Mammary epithelial cell (primary cell): ENCODE data around the gene DMD.

ENCODE experiments used
- EZH2 ChIP-seq: IDR thresholded peaks from 2 replicates; pipeline ENCODE4 v1.6.1; 2012; ENCODE audit warnings: low read length, inconsistent platforms, borderline replicate concordance
- TF ChIP-seq, protein P1 (sequence below), 2 donors: IDR thresholded peaks in 1 of 2; conservative IDR thresholded peaks in 1 of 2; 2 replicates each; pipeline ENCODE4 v1.5.1; 2011 to 2012; ENCODE audit warnings: inconsistent platforms in 2 of 2, low read length in 2 of 2, mild to moderate bottlenecking in 2 of 2, control low read depth in 1 of 2, low read depth in 1 of 2; ENCODE audit not compliant: insufficient read depth in 1 of 2; ENCODE audit errors: extremely low read depth in 1 of 2

DNA sequence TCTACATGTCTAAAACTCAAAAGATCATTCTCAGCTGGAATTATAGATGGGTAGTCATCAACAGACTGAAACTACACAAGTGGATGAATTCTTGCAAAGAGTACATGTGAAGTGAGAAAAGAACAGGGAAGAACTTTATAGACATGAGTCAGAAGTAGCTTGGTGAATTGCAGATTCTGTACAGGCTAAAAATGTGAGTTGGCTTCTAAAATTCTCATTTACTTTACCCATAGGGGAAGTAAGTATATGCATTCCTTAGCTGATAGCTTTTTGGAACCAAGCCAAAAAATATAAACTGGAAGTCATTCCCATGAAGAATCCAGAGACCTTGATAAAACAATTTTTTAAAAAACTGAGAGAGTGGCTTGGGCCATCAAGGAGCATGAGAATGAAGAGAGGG lies 1555.3 kb downstream of the DMD start:
- no peak for TF ChIP-seq EZH2
- TF ChIP-seq, protein P1, sequence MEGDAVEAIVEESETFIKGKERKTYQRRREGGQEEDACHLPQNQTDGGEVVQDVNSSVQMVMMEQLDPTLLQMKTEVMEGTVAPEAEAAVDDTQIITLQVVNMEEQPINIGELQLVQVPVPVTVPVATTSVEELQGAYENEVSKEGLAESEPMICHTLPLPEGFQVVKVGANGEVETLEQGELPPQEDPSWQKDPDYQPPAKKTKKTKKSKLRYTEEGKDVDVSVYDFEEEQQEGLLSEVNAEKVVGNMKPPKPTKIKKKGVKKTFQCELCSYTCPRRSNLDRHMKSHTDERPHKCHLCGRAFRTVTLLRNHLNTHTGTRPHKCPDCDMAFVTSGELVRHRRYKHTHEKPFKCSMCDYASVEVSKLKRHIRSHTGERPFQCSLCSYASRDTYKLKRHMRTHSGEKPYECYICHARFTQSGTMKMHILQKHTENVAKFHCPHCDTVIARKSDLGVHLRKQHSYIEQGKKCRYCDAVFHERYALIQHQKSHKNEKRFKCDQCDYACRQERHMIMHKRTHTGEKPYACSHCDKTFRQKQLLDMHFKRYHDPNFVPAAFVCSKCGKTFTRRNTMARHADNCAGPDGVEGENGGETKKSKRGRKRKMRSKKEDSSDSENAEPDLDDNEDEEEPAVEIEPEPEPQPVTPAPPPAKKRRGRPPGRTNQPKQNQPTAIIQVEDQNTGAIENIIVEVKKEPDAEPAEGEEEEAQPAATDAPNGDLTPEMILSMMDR (conservative IDR thresholded peaks at IDR 0.05 in 1 of 2, IDR thresholded peaks at IDR 0.05 in 1 of 2; ENCODE audit: extremely low read depth in 1 of 2, insufficient read depth in 1 of 2, low read depth in 1 of 2, low read length in 2 of 2): no peak
